ENCODE results near the gene DIAPH2.
A peak's percentile ranks its signal among the peaks of the same experiment; 100 is the strongest.
"Not testable (repeated sequence)": the region's sequence is repeated elsewhere in the genome, so short reads cannot be mapped to it uniquely, and the experiment has no call there.

DIAPH2 gene

DNA sequence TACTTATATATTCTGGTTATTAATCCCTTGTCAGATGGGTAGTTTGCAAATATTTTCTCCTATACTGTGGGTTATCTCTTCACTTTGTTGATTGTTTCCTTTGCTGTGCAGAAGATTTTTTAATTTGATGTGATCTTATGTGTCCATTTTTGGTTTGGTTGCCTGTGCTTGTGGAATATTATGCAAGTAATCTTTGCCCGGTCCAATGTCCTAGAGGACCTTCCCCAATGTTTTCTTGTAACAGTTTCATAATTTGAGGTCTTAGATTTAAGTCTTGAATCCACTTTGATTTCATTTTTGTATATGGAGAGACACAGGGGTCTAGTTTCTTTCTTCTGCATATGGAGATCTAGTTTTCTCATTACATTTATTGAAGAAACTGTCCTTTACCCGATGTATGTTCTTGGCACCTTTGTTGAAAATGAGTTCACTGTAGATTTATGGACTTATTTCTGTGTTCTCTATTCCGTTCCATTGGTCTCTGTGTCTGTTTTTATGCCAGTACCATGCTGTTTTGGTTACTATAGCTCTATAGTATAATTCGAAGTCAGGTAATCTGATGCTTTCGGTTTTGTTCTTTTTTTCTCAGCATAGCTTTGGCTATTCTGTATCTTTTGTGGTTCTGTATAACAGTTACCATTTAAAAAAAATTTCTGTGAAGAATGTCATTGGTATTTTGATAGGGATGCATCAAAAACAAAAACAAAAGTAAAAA, 34.7 kb downstream of the DIAPH2 start:
- no peak for DNase-seq

DNA sequence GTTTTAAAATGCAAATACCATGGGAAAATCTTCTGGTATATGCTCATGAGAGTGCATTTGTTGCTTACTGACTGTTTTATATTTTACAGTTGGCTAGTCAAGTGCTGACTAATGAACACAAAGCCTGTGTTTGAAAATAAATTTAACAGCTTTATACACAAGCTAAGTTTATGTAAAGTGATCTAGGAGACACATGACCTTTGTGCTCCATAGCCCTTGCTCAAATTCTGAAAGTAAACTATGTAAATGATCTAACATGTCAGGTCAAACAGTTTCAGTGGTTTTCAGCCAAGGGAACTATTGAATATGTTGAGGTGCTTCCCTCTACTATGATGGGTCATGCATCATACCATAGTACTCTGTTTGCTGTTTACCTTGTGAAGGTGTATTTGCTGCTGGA, 36.7 kb downstream of the DIAPH2 start:
- DNase-seq, result no peak

DNA sequence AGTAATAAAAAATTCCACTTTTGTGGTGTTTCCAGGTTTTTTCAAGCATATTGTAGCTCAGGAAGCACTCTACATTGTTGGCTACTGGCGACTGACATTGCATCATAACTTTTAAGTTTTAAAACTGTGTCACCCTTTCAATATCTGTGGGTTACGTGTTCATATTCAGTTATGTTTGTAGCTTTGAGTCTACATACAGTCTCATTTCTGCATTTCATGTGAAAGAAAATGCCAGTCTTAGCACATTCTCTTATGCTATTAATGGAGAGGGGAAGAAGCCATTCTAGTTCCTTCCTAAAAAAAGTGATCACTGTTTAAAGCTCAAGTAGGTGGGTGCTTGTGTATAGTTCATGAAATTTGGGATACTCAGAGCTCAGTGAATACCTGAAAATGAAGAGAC, 38.1 kb downstream of the DIAPH2 start:
- no peak for DNase-seq

DNA sequence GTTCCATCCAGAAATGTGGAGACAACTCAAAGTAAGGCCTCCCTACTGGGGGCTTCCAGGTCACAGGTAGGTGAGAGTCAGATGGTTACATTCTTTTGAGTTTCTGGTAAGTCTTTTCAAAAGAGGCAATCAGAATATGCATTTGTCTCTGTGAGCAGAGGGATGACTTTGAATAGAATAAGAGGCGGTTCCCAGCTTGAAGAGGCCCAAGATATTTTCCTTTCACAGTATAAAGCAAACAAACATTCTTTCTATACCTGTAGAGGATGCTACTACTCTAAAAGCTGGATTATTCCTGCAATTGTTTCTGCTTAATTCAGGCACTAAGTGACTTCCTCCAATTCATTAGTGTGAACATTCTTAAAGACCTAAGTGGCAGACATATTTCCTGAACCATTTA, 44.4 kb downstream of the DIAPH2 start:
- no peak for DNase-seq

DNA sequence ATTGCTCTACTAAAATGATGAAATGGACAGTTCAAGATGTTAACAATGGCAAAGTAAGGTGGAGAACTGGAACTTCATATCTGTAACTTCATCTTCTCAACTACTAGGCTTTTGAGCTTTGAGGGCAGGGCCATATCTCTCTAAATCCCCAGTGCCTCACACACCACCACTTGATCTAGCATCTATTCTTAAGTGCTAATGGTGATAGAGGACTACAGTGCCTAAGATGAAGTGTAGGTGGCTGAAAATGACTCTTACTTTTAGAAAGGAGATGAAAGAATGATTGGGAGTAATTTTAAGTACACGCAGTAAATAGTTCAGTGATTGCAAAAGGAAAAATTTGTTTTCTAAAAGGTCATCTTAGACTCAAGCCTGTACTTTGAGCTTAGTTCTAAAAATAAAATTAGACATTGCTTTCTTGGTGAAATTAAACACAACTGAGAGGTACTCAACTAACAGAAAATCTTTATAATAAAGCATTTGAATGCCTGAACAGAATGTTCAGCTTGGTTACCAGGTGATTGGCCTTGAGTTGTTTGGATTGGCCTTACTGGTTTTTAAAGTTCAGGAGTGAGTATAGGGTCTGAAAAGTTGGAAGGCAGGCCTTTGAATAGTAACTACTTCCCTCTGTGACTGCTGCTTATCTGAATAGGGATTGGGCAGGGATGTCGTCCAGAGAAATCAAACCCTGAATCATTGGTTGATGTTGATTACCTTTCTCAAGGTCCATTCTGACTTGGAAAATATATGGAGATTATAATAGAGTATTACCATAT, 45.4 kb downstream of the DIAPH2 start:
- no peak for DNase-seq

DNA sequence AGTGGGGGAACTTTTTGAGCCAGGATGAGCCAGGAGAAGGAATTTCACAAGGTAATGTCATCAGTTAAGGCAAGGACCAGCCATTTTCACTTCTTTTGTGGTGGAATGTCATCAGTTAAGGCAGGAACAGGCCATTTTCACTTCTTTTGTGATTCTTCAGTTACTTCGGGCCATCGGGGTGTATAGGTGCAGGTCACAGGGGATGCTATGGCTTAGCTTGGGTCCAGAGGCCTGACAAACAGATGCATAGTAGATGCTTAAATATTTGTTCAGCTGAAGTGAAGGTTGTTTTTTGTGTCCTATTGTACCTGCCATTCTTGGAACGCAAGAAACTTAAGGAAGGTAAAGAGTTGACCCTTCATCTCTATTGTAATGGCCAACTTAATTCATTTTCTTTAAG, 46.4 kb downstream of the DIAPH2 start:
- DNase-seq, result not testable (repeated sequence)

DNA sequence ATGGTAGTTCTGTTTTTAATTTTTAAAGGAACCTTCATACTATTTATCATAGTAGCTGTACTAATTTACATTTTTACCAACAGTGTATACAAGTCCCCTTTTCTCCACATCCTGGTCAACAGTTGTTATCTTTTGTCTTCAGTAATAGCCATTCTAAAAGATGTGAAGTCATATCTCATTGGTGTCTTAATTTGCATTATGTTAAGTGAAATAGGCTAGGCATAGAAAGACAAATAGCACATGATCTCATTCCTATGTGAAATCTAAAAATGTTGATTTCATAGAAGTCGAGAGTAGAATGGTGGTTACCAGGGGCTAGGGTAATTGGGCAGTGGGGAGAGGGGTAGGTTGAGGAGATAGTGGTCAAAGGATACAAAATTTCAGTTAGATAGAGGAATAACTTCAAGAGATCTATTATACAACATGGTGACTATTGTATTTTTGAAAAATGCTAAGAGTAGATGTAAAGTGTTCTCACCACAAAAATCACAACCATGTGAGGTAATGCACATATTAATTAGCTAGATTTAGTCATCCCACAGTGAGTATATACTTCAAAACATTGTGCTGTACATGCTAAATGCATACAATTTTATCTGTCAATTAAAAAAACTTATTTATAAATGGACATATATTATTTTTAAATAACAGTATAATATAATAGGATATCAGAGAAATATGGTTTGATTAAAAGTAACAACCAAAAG, 58.9 kb downstream of the DIAPH2 start:
- DNase-seq, result no peak

DNA sequence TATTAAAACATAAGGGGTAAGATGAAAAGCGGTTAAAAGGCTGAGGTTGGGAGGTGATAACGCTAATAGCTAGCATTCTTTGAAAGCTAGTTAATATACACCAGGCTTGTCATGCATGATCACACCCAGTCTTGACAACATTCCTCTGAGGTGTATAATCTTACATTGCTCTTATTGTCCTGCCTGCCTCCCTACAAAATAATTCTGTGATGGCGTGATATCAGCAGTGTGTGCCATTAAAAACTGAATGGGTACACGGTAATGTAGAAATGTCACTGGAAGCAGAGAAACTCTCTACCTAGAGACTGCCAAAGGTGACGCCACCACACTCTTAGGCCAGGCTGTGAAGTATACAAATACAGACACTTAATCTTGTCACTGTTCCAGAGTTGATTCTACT, 68.1 kb downstream of the DIAPH2 start:
- DNase-seq, result no peak

DNA sequence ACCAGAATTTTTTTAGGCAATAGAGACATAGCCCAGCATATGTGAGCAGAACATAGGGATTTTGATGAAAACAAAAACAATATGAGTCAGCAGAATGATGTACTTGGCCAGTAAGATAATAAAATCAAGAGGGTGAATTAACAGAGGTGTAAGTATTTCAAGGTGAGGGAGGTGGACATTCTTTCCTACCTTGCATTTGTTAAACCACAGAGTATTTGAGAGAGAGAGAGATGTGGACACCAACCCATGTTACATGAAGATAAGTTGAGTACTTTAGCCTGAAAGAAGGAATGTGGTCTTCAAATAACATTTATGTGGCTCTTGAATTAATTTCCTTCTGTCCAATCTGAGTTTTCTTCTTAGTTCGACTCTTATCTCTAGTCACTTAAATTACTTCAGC, 68.6 kb downstream of the DIAPH2 start:
- no peak for DNase-seq

DNA sequence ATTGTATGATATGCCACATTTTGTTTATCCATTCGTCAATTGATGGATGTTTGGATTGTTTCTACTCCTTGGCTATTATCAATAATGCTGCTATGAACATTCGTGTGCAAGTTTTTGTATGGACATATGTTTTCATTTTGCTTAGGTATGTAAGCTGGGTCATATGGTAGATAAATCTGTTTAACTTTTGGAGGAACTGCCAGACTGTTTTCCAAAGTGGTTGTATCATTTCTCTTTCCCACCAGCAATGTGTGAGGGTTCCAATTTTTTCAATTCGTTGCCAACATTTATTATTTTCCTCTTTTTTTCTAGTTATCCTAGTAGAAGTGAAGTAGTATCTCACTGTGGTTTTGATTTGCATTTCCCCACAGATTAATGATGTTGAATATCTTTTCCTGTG, 71.8 kb downstream of the DIAPH2 start:
- no peak for DNase-seq

DNA sequence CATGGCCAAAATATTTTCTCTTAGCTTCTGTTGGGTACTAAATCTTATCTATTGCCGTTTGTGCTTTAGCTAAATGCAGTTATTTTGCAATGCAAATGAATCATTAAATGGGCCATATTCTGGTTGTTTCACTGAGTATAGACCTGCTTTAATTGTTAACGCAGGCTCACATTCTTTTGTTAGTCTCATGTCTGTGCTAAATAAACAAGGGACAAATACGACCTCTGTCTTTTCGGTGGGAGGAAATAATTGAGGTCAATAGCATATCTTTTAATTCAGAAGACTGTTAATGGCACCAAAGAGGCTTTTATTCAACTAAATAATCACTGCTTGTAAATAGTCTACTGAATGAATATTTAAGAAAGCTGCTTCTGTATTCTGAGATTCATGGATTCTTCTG, 76.9 kb downstream of the DIAPH2 start:
- no peak for DNase-seq

DNA sequence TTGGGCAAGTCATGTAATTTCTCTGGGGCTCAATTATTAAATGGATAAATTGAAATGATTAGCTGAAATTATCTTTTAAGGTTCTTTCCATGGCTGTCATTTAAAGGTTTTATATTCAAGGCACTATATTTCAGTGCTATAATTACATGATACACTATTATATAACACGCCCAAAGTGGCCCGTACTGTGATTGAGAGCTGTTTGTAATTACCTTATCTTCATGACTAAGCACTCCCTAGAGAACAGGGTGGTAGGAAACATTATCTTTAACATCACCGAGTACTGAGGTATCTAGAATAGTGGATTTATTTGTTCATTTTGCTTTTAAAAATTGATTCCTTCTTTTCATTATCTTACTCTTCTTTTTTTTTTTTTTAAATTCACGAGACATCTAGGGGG, 79.0 kb downstream of the DIAPH2 start:
- no peak for DNase-seq

DNA sequence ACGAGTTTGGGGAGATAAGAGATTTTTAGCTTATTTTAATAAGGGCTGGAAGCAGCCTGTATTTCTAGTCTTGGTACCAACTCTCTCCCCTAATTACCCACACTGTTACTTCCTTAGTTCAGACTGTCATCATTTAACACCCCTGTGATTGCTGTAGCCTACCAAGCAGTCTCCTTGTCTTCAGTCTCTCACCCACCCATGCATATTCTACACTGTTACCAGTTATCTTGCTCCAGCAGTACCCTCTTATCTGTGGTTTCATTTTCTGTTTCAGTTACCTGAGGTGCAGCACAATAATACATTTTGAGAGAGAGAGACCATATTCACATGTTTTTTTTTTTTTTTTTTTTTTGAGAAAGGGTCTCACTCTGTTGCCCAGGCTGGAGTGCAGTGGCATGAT, 80.2 kb downstream of the DIAPH2 start:
- no peak for DNase-seq

DNA sequence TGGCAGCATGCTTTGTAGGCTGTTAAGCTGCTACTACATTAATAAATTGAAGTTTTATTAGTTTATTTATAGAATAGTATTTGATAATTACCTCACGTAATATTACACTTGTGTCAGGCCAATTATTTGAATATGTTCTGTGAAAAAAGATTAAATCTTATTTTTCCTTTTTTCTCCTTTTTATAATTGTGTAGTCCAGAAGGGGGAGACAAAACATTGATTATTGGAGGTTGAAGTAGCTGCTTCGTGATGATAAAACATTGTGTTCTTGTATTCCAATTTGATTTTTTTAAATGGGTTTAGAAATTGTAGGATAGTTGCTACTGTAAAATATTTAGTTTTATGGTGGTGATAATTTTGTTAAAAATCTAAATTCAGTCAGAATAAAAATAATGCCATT, 85.7 kb downstream of the DIAPH2 start:
- DNase-seq, result peak; percentile 20

DNA sequence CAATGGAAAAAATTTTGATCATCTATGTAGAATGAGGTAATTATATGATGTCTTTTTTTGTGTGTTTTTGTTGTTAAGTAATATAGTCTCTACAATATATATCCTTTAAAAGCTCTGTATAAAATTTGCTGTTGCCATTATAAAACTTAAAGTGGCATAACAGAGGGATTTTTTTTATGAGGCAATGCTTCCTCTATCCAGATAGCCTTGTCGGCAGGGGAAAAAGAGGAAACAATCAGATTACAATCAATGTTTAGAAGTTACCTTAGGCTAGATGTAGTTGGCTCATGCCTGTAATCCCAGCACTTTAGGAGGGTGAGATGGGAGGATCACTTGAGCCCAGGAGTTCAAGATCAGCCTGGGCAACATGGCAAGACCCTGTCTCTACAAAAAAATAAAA, 86.8 kb downstream of the DIAPH2 start:
- no peak for DNase-seq

DNA sequence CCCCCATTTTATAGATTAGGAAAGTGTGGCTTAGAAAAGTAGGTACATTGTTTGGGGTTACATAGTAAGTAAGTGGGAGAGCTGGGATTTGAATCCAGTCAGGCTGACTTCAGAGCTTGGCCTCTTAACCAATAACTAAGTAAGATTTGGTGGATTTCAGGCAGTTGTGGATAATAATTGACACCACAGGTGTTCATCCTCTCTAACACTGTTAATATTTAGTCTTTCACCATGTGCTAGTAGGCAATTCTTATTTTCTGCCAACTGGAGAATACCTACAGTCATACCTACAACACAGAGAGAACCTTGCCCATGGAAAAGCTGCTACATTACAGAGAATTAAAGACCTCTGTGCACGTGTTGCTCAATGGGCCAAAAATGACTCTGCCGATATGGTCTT, 89.5 kb downstream of the DIAPH2 start:
- no peak for DNase-seq

DNA sequence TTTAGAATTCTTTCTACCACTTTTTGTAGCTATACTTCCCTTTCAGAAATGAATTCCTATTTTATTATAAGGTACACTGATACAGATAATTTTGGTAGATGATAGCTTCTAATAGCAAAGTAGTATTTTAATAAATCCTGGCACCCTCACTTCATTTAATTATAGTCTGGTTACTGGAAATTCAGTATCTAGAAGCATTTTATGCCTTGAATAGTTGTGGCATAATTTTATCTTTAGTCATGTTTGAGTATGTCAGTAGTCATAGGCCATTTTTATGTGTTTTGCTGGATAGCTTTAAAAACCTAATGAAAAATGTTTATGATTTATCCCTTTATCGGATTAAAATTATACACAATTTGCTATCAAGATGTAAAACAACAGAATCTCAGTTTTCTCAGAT, 92.3 kb downstream of the DIAPH2 start:
- DNase-seq, result no peak

DNA sequence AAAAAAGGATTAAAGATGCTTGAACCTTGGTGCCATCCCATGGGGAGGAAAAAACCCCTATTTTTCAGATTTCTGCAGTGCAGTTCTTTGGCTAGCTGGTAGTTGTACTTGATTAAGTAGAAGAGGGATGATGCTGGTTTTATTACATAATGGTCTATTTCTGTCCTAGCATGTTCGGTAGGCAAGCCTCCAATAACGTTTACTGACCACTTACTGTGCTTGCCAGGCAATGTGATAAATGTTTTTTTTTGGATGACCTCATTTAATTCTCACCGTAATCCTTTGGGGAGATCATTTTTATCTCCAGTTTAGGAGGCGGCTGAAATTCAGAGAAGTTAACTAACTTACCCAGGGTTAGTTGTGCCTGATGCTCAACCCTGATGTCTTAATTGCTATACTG, 106.9 kb downstream of the DIAPH2 start:
- no peak for DNase-seq

DNA sequence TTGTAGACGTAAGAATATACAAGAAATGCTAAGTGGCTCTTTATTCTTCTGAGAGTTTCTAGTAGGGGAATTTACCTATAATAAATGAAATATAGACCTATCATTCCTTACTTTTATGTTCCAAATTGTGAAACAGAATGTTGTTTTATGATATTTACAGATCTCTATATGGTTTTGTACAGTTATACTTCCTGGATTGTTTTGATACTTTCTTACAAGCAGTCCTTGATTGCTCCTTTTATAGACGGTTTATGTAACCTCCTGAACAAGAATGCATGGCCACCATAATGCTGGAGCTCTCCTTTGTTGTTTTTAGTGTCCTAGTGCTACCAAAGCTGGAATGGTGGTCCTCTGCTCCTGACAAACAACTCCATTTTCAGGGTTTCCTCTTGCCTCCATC, 107.4 kb downstream of the DIAPH2 start:
- no peak for DNase-seq

DNA sequence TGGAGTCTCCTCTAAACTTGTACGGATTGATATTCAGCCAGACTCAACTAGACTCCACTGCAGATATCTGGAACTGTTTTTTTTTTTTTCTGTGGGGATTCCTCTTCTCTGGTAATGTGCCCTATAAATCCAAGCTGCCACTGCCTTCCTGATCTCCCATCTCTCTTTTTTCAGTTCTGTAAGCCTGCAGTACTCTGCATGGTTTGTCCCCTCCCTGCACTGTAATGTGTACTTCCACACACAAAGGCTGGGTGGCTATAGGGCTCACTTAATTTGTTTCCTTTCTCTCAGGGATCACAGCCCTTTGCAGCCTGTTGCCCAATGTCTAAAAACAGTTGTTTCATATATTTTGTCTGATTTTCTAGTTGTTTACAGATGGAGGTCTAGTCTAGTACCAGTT, 114.3 kb downstream of the DIAPH2 start:
- no peak for DNase-seq

DNA sequence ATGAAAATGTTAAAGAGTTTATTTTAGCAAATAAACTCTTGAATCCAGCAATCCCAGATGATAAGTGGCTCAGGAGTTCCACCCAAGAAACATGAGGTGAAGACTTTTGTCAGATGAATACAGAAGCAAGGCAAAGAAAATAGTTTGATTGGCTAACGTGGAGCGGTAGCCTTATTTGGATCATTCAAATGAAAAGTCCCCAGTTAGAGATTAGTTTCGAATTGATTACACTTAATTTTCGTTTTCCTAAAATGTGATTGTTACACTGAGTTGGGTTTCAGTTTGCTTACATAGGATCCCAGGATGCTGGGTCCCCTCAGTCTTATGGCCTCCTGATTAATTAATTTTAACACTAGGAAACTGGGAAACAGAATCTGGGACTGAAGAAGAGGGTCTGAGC, 122.7 kb downstream of the DIAPH2 start:
- DNase-seq, result no peak

DNA sequence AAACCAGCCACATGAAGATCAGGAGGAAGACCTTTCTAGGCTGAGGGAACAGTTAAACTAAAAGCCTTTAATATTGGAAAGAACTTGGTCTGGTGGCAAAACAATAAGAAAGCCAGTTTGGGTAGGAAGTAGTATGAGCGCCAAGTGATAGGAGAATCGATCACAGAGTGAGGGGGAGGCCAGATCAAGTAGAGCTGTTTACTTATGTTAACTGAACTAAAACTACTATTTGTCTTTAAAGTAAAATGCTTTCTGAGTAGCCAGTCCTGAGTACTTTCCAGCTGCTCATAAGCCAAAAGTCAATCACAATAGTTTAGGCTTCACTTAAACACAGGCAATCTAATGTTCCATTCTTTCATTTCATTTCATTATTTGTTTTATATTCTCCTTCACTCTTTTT, 136.3 kb downstream of the DIAPH2 start:
- no peak for DNase-seq

DNA sequence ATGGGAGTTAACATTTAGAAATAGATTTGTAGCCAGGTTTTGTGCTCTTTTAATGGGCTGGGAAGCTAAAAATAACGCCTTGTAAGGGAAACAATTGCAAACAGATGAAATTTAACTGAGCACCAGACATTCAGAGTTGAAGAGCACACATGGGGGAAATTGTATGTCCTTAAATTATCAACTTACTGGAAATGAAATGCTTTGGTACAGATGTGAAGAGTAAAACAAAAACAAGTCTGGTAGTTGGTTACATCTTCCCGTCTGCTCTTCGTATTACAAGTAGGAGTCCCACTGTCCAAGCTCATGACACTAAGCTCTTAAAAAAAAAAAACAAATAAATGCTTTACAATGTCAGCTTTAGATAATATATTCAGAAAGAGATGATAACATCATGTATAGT, 139.5 kb downstream of the DIAPH2 start:
- no peak for DNase-seq

DNA sequence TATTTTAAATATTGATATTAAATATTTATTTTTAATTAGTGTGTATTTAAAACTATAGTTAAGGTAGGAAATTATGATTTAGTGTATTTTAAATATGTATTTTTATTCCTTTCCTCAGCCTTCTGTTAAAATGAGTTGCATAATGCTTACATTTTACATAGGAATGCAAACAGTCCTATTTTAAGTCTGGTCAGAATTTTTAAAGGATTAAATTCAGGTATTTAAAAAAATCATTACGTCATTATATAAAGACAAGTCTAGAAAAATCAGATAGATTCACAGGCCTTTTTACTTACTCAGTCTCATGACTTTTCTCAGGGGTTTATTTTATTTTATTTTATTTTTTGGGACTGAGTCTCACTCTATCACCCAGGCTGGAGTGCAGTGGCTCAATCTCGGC, 148.7 kb downstream of the DIAPH2 start:
- DNase-seq, result no peak

Measured in NCI-H1694 treated with DMSO at 0.1 percent for 48 hours (cell line).